DMS 273 (cell line): Measurements from ENCODE around the gene STX10.

ENCODE experiments used
- DNase-seq: peaks from one replicate; lab custom pipeline; 2025; ENCODE audit not compliant: unreplicated experiment; lab: John Stamatoyannopoulos, UW

STX10 gene

DNA sequence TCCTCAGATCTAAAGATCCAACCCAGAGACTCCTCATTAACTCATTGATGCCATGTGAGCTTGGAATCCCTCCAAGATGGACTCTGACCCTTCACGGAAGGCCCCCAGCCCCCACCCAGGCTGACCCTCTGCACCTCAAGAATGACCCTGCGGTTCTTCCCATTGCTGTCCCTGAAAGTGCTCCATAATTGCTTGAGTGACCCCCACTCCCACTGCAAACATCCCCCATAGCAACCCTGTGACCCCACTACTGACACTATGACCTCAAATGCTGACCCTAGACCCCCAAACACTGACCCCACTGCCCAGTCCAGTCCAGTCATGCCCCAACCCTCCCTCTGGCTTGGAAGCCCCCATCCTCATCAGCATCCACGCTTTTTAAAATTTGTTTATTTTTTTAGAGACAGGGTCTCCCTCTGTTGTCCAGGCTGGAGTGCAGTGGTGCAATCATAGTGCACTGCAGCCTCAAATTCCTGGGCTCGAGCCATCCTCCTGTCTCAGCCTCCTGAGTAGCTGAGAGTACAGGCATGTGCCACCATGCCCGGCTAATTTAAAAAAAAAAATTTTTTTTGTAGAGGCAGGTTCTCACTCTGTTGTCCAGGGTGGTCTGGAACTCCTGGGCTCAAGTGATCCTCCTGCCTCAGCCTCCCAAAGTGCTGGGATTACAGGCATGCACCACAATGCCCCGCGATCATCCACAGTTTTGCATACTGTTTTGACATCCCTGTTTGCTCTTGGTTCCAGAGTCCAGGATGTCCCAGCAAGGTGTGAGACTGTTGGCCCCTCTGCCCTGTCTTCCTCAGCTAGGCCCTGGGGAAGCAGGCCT, 48.4 kb downstream of the STX10 start:
- no peak for DNase-seq

DNA sequence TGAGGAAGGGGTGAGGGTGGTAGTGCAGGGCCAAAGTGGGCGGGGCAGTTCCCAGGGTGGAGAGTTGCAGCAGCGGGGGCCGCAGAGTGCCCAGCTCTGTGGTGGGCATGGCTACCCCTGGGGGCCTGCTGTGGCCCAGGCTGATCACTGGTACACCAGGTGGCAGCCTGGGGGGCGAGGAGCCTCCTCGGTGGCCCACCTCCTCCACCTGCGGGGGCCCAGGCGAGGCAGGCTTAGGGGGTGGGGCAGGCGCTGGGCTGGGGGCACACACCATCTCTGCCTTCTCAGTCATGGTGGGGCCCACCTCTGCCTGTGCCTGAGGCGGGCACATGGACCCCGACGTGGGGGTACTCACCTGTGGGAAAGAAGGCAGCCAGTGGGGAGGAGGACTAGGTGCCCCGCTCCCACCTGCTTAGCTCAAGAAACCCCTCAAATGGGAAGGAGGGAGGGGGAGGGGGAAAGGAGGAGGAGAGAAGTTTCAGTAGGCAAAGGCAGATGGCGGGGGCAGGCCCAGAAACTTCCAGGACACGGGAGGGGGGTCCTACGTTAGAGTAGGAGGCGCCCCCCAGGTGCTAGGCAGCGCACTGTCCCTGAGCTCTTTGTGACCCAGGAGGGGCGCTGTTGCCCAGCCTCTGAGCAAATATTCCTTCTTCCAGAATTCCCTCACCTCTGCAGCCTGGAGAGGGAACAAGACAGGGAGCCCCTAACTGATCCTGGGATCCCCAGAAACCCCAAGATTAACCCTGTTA, 49.2 kb downstream of the STX10 start:
- peak; percentile 48 for DNase-seq

- no peak for DNase-seq
Measured at GRCh38 chr19:13100031-13100588, 50.1 kb downstream of the STX10 start.

DNA sequence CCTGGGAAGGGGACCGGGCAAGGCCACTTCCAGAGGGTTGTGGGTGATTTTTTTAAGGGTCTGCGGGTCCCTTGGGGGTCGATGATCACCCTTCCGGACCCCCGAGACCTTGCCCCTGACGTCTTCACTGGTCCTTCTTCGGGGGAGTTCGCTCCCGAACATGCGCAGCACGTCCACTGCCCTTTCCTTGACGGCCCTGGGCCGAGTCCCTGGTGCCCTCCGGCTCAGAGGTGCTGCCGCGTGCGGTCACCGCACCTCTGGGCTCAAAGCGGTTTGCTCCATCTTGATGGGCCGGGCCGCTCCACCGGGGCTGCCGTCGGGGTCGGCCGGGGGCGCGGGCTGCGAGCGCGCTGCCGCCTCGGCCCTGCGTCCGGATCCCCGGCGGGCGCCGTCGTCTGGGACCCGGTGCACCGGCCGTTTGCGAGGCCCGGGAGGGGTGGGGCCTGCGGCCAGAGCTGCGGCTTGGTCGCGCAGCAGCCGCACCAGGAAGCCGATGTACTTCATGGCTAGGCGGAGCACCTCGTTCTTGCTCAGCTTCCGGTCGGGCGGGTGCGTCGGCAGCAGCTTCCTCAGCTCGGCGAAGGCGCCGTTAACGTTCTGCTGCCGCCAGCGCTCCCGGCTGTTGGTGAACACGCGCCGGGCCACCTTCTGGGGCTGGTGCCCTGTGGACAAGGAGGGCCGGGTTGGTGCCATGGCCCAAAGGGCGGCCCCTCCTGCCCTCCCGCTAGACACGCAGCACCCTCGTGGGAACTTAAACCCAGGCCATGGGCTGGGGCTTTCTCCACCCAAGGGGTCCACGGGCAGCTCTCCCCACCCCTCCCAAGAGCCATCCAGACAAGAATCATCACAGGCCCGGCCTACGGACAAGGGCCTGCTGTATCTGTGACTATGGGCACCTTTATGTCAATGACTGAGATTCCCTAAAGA, 50.8 kb downstream of the STX10 start:
- DNase-seq = no peak

DNA sequence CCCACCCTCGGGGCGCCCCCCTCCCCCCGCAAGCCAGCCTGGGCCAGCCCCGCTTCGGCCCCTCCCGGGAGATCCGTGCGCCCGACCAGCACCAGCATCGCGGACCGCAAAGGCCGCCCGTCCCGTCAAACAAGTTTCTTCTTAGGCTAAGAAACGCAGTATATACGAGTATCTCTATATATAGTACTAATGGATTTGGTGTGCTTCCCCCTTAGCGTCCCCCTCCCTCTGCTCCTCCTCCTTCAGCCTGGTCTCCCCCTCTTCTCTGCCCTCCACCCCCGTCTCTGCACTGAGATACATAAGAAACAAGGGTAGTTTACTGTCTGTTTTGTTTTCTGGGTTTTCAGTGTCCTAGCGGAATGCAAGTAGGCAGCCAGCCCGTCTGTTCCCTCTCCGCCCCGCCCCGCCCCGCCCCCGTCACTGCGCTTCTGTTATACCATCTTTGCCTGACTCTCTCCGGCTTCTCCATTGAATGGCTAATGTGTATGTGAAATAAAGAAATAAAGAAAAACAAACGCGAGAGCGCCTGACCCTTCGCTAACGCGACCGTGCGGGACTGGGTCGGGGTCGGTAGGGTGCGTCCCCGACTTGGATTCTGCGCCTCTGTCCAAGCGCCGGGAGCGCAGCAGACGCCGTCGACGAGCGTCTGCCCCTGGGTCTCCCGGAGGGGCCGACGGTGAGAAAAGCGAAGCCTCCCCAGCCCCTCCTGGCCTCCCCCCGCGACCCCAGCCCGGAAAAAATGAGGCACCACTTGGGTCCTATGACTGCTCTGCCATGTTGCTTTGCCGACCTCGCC, 51.7 kb downstream of the STX10 start:
- no peak for DNase-seq

DNA sequence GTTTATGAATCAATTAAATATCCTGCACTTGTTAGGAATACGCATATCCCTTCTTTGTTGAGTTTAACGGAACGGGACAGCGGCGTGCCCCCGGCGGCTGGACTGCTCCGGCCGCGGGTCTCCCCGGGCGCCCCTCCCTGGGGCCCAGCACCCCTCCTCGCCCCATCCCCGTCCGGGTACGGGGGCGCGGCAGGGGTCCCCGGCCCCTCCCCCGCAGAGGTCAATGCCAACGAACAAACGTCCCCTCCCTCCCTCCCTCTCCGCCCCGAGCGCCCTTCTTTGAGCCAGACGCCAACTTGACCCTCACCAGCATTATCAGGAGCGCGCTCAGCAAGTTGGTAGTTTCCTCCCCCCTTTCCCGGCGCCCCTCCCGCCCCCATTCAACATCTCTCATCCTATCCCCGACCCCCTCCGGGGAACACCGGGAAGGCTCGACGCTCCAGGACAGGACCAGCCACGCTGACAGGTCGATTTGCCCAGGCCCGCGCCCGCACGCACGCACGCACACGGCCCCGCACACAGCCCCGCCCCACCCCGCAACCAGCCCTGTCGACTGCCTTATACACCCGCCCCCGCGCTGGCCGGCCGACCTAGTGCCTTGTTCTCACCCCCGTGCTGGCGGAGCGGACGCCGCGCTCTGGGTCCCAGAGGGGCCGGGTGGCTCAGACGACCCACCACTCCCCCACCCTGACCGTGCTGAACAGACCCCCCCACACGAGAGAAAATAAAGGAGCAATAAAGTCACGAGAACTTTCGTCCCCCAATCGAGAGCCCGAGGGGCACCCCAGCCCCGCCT, 52.5 kb downstream of the STX10 start:
- DNase-seq = no peak

DNA sequence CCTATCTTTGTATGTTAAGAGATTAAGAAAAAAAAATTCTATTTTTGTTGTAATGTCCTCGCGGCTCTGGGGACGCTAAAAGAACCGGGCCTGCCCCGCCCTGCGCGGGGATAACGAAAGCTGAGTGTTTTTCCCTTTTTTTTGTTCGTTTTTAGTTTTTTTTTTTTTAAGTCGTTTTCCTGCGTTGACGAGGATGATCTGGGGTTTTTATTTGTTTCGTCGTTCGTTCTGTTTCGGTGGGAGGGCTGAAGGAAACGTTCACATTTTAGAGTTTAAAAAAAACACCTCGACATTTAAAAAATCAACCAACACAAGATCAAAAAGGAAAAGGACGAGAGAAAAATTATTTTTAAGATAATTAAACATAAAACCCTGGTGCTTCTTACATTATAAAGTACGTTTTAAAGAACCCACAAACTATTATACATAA, 53.1 kb downstream of the STX10 start:
- DNase-seq = no peak

DNA sequence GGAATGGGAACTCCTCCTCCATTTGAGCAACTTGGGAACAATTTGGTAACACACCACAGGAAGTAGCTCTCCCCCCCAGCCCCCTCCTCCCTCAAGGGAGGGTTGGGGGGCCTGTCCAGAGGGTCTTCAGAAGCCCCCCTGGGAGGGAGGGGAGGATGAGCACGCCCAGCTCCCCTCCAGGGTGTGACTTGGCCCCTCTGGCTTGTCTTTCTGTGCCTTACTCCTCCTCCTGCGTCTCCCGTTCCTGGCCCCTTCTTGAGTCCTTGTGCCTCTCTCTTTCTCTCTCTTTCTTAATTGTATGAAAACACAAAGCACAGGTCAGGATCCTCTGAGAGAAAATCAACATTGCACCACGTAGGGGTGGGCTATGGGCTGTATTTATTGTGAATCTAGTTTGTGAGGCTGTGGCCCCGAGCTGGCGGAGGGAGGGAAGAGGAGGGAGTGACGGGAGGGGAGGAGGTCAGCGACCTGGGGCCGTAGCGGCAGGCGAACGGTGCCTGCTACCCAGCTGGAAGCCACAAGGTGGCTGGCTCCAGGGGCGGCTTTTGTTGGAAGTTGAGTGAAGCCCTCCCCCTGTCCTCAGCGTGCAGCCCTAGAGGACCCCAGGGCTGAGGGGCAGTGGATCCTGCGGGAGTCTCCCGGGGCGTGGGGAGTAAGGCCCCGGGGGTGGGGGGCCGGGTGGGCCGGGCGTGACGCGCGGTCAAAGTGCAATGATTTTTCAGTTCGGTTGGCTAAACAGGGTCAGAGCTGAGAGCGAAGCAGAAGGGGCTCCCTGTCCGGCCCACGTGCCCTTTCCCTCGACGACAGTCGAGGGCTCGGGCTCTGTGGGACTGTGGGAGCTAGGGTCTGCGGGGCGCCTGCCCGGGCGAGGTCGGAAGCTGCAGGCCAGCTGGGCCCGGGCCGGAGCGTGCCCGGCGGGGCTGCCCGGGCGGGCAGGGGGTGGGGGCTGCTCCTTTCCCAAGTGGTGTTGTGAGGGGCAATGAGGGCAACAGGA, 53.9 kb downstream of the STX10 start:
- DNase-seq = no peak

- no peak for DNase-seq
Measured at GRCh38 chr19:13095393-13095784, 54.8 kb downstream of the STX10 start.

- DNase-seq = peak; percentile 47
Measured at GRCh38 chr19:13094771-13095392, 55.3 kb downstream of the STX10 start.

DNA sequence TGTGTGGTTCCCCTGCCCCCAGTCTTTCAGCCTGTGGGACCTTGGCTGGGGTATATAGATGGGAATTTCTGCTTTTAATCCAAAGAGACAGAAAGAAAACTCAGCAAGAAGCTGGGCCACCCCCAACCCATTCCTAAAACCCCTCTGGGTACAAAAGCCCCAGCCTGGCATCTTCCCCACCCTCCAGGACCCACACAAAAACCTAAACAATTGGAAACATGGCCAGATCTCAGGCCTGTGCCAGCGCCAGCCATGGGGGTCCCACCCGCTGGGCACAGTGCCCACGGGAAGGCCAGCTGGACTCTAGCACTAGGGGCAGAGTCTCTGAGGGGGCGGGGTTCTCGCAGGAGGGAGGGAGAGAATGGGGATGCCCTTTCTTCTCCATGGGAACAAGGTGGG, 56.1 kb downstream of the STX10 start:
- DNase-seq = peak; percentile 41
